Lung (tissue), 12 donors: ENCODE data around the gene KDM6B. TPM values are rescaled to one million over a fixed set of nuclear protein-coding genes. Genes with fewer than 3 reads are reported as not detected.

Experiments used
- ATAC-seq: fragments of 200-7000 bp; cut with Tn5 transposase; one replicate; pipeline ENCODE4 v1.9.1; 2020; ENCODE audit warnings: moderate number of reproducible peaks; ENCODE audit not compliant: insufficient read depth, low FRiP score
- DNase-seq, 3 donors: peaks; one replicate each; pipeline ENCODE4 v3.0.0-alpha.2; 2013 to 2017
- H3K27ac ChIP-seq, 2 donors: one replicate each; pipeline ENCODE4 v1.5.1; 2013; ENCODE audit warnings: mild to moderate bottlenecking in 2 of 2, moderate library complexity in 2 of 2, control low read depth in 1 of 2, inconsistent platforms in 1 of 2, low read depth in 1 of 2, low read length in 1 of 2
- H3K27me3 ChIP-seq, 3 donors: one replicate each; pipeline ENCODE4 v1.5.1; 2013; ENCODE audit warnings: low read length in 2 of 3; ENCODE audit not compliant: control insufficient read depth in 3 of 3, insufficient read depth in 3 of 3
- H3K36me3 ChIP-seq, 4 donors: one replicate each; pipeline ENCODE4 v1.5.1; 2013; ENCODE audit warnings: low read length in 4 of 4, mild to moderate bottlenecking in 1 of 4, moderate library complexity in 1 of 4; ENCODE audit not compliant: control insufficient read depth in 4 of 4, insufficient read depth in 4 of 4
- H3K4me1 ChIP-seq, 5 donors: one replicate each; pipeline ENCODE4 v1.5.1; 2013; ENCODE audit warnings: low read length in 5 of 5, mild to moderate bottlenecking in 2 of 5, moderate library complexity in 1 of 5; ENCODE audit not compliant: control insufficient read depth in 5 of 5, insufficient read depth in 5 of 5
- H3K4me3 ChIP-seq: one replicate; pipeline ENCODE4 v1.5.1; 2013; ENCODE audit warnings: mild to moderate bottlenecking, control low read depth, moderate library complexity
- H3K9ac ChIP-seq, 2 donors: one replicate each; pipeline ENCODE4 v1.5.1; 2013; ENCODE audit warnings: low read length in 2 of 2, control low read depth in 1 of 2; ENCODE audit not compliant: insufficient read depth in 1 of 2
- H3K9me3 ChIP-seq, 4 donors: one replicate each; pipeline ENCODE4 v1.5.1; 2013; ENCODE audit warnings: low read length in 3 of 4, mild to moderate bottlenecking in 1 of 4, moderate library complexity in 1 of 4; ENCODE audit not compliant: control insufficient read depth in 4 of 4, insufficient read depth in 3 of 4
- CTCF ChIP-seq: IDR thresholded peaks from 2 replicates; pipeline ENCODE4 v1.5.1; 2012; ENCODE audit warnings: mild to moderate bottlenecking; ENCODE audit errors: control extremely low read depth, extremely low read depth
- WGBS, 2 donors: extraction: QIAGEN DNeasy Blood & Tissue Kit; methylation state at CpG; one replicate each; pipeline ENCODE4 v1.1.7; 2013; 5-methylcytosine and 5-hydroxymethylcytosine counted together
- polyA plus RNA-seq, 2 donors: library from polyadenylated mRNA; stranded (reverse); fragments of 200-250 nt; gene quantifications; one replicate each; pipeline ENCODE4 v1.2.1, GENCODE V29; 2013
- total RNA-seq, 2 donors: library from RNA; depleted of rRNA in 1 of 2; stranded (reverse); fragments of >200 nt in 1 of 2; gene quantifications; one replicate each; pipeline ENCODE4 v1.2.1, GENCODE V29; 2014 to 2021
- donor health status: control.
- donor health status: control.
- donor health status: Bipolar disorder and iron deficiency.
- donor health status: healthy.
- donor health status: DM: yes; HTN: yes; CAD: no.

KDM6B gene
- total and polyA plus RNA-seq, 4 donors, result 21.0 to 52.9 (median 34.5) TPM

GRCh38 chr17:7798839-7799238, 35.2 kb upstream of the KDM6B start:
- Histone ChIP-seq H3K4me3 (no peak overlapping the region), H3K4me1 (peaks cover 0 to 7% (median 0%) of the 10 kb centered on the region in 5 donors), H3K36me3 (no peaks in the 10 kb centered on the region), H3K27ac (no peak overlapping the region), H3K9me3 (no peaks in the 10 kb centered on the region), H3K9ac (no peak overlapping the region), H3K27me3 (no peaks in the 10 kb centered on the region)
- DNase-seq, result no peak
- TF ChIP-seq CTCF, result no peak
- ATAC-seq, result no peak
- 81 to 85% methylated on average over 13 of the region's 13 CpGs for WGBS, 2 donors

- Histone ChIP-seq H3K9me3 (no peaks in the 10 kb centered on the region), H3K4me3 (no peak overlapping the region), H3K36me3 (no peaks in the 10 kb centered on the region), H3K4me1 (peaks cover 0 to 6% (median 0%) of the 10 kb centered on the region in 5 donors), H3K27ac (no peak overlapping the region), H3K27me3 (no peaks in the 10 kb centered on the region), H3K9ac (peak overlapping the region in 1 of 2 donors; percentile 24)
- 27 to 48% methylated on average over 13 of the region's 13 CpGs for WGBS, 2 donors
- DNase-seq, result peak; percentile 37 to 63 (median 48)
- ATAC-seq, result peak; percentile 69
- no peak for TF ChIP-seq CTCF
Observed at GRCh38 chr17:7803981-7804380, 30.0 kb upstream of the KDM6B start.

GRCh38 chr17:7806587-7806986, 27.4 kb upstream of the KDM6B start:
- no peak overlapping the region for H3K4me3 ChIP-seq
- H3K27me3 ChIP-seq, result no peaks in the 10 kb centered on the region
- H3K36me3 ChIP-seq, result no peaks in the 10 kb centered on the region
- DNase-seq (no peak), ATAC-seq (no peak)
- H3K4me1 ChIP-seq, result peaks cover 0 to 6% (median 0%) of the 10 kb centered on the region in 5 donors
- no peak overlapping the region for H3K9ac ChIP-seq
- H3K9me3 ChIP-seq, result no peaks in the 10 kb centered on the region
- H3K27ac ChIP-seq, result no peak overlapping the region
- WGBS, 2 donors, result 63 to 79% methylated on average over 5 to 6 of the region's 6 CpGs
- no peak for TF ChIP-seq CTCF

GRCh38 chr17:7807206-7807605, 26.8 kb upstream of the KDM6B start:
- H3K9me3 ChIP-seq, result no peaks in the 10 kb centered on the region
- ATAC-seq (no peak), DNase-seq (no peak)
- H3K4me3 ChIP-seq, result no peak overlapping the region
- H3K36me3 ChIP-seq, result no peaks in the 10 kb centered on the region
- WGBS, 2 donors, result 92 to 95% methylated on average over 21 of the region's 21 CpGs
- no peak for TF ChIP-seq CTCF
- no peak overlapping the region for H3K9ac ChIP-seq
- peaks cover 0 to 6% (median 0%) of the 10 kb centered on the region in 5 donors for H3K4me1 ChIP-seq
- no peaks in the 10 kb centered on the region for H3K27me3 ChIP-seq
- H3K27ac ChIP-seq, result no peak overlapping the region
